PFSK-1 (cell line): ENCODE measurements around the gene RASSF4.

Experiments used
- FOXP2 ChIP-seq: optimal IDR thresholded peaks from 2 replicates; pipeline ENCODE3; 2011; ENCODE audit warnings: borderline replicate concordance, control low read depth, inconsistent platforms; ENCODE audit not compliant: insufficient read depth; ENCODE audit errors: extremely low read length, extremely low read depth
- SIN3A ChIP-seq: IDR thresholded peaks from 2 replicates; pipeline ENCODE4 v1.6.1; 2012; ENCODE audit warnings: mild to moderate bottlenecking, low read length, moderate library complexity, borderline replicate concordance; ENCODE audit not compliant: insufficient read depth
- TAF1 ChIP-seq: IDR thresholded peaks from 2 replicates; pipeline ENCODE4 v1.6.1; 2012; ENCODE audit warnings: low read length, control low read depth, borderline replicate concordance; ENCODE audit not compliant: insufficient read depth
- TF ChIP-seq, protein P1 (sequence below), 2 experiments: IDR thresholded peaks; 2 replicates each; pipeline versions ENCODE4 v1.6.1 to v1.8.0; 2011 to 2012; ENCODE audit warnings: low read depth in 2 of 2, low read length in 2 of 2, control low read depth in 1 of 2, inconsistent platforms in 1 of 2, mild to moderate bottlenecking in 1 of 2, moderate library complexity in 1 of 2; ENCODE audit not compliant: insufficient read depth in 1 of 2

DNA sequence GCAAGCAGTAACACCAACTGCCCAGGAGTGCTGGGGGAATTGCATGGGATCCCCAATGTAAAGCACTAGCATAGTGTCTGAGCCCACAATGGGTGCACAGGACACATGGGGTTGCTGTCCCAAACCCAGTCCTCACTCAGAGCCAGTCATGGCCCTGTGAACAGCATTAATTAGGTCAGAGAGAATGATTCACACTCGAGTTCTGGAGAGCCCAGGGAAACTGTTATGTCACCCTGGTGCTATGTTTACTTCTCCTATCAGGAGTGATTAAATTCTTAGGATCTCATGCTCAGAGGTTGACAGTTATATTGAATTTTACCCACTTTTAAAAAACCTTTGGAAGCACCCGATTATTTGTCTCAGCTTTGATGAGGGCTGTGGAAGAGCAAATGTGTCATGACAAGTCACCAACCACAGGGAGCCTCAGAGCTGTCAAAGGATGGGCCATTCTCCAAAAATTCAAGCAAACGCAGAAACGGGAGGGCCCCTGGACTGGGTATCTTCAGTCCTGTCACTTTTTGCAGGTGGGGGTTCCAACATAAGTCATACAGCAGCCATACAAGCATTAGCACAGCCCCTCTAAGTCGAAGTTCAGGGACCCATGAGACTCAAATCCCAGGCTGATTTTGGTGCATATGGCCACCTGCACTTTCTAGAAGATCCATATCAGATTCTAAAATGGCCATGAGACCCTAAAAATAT is 1.3 kb upstream of the RASSF4 start:
- TF ChIP-seq, protein P1, sequence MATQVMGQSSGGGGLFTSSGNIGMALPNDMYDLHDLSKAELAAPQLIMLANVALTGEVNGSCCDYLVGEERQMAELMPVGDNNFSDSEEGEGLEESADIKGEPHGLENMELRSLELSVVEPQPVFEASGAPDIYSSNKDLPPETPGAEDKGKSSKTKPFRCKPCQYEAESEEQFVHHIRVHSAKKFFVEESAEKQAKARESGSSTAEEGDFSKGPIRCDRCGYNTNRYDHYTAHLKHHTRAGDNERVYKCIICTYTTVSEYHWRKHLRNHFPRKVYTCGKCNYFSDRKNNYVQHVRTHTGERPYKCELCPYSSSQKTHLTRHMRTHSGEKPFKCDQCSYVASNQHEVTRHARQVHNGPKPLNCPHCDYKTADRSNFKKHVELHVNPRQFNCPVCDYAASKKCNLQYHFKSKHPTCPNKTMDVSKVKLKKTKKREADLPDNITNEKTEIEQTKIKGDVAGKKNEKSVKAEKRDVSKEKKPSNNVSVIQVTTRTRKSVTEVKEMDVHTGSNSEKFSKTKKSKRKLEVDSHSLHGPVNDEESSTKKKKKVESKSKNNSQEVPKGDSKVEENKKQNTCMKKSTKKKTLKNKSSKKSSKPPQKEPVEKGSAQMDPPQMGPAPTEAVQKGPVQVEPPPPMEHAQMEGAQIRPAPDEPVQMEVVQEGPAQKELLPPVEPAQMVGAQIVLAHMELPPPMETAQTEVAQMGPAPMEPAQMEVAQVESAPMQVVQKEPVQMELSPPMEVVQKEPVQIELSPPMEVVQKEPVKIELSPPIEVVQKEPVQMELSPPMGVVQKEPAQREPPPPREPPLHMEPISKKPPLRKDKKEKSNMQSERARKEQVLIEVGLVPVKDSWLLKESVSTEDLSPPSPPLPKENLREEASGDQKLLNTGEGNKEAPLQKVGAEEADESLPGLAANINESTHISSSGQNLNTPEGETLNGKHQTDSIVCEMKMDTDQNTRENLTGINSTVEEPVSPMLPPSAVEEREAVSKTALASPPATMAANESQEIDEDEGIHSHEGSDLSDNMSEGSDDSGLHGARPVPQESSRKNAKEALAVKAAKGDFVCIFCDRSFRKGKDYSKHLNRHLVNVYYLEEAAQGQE (IDR thresholded peaks at IDR 0.05; ENCODE audit: insufficient read depth in 1 of 2, low read depth in 2 of 2, low read length in 2 of 2) = no peak
- TF ChIP-seq SIN3A = no peak
- no peak for TF ChIP-seq TAF1
- TF ChIP-seq FOXP2 = no peak
